Activated naive CD4-positive, alpha-beta T cell treated with anti-CD3 and anti-CD28 coated beads, Interleukin-2, amount 10 ng/mL, durations not matched to agents 7 days and 5 days (primary cell): ENCODE results near the gene DENND1B.

Source experiments
- CTCF ChIA-PET: fragments of 350-600 bp; sonication (Branson Sonifier 250); formaldehyde crosslinking; loops from one replicate; lab custom pipeline; 2021; ENCODE audit warnings: antibody characterized with exemption; lab: Charles Lee
- DNase-seq: peaks from one replicate; pipeline ENCODE4 v3.0.0-alpha.2; 2020
- H3K27ac Mint-ChIP-seq: one replicate; pipeline ENCODE4 v1.8.0; 2021; ENCODE audit warnings: mild to moderate bottlenecking, moderate library complexity, mixed read lengths
- H3K27me3 Mint-ChIP-seq: one replicate; pipeline ENCODE4 v1.8.0; 2021; ENCODE audit warnings: mild to moderate bottlenecking, mixed read lengths
- H3K36me3 Mint-ChIP-seq: one replicate; pipeline ENCODE4 v1.8.0; 2021; ENCODE audit warnings: mixed read lengths
- H3K4me1 Mint-ChIP-seq: one replicate; pipeline ENCODE4 v1.8.0; 2021; ENCODE audit warnings: mixed read lengths
- H3K4me3 Mint-ChIP-seq: one replicate; pipeline ENCODE4 v1.8.0; 2021; ENCODE audit warnings: mild to moderate bottlenecking, moderate library complexity, mixed read lengths
- H3K9me3 Mint-ChIP-seq: one replicate; pipeline ENCODE4 v1.8.0; 2021; ENCODE audit warnings: mixed read lengths

DENND1B gene

DNA sequence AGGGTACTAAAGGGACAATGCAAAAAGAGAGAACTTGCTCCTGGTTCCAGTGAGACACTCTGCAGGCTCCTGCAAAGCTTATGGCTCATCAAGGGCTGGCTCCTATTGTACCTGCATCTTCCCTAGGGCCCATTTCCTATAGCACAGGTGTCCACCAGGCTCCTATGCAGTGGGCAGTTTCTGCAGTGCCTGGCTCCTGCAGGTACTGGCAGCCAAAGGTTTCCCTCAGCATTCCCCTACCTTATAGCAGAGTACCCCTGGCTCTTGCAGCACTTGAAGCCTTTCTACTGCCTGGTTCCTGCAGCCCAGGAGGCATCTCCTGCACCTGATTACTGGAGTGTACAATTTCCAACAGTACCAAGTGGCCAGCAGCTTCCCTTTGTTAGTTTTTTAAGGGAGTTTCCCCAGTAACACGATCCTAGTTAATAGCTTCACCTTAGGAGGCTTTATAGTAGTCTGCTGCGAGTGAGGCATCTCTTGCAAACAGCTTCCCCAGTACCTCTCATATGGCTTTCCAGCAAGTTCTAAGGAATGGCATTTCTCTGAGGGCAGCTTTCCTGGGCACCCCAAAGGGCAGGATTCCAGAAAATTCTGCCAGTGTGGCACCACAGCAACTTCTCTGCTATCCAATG, 141.7 kb downstream of the DENND1B start:
- Mint-ChIP-seq H3K9me3 (peaks cover 4% of the 10 kb centered on the region), H3K4me3 (no peak overlapping the region), H3K36me3 (peaks cover 14% of the 10 kb centered on the region), H3K27me3 (no peaks in the 10 kb centered on the region), H3K4me1 (no peaks in the 10 kb centered on the region), H3K27ac (no peak overlapping the region)
- CTCF ChIA-PET: interaction anchor here (0.8 kb wide), 1 partner anchor 18 kb away, joined by 4 read pairs; no protein-coding TSS in a partner anchor
- DNase-seq: no peak

DNA sequence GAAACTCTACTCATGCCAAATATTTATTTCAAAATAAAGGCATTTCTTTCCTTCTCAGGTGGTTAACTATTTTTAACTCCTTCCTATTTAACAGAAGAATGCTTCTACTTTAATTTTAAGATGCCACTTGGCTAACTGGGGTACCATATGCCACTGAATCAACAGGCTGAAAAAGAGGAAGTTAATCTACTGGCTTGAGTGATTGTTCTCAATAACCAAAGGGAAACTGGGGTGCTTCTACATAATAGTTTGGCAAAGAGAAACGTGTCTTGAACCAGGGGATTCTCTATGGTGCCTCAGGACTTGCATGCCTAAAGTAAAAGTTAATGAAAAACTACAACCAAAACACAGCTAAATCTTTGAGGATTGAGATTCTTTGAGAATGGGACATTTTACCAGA, 142.6 kb downstream of the DENND1B start:
- Mint-ChIP-seq H3K36me3 (peaks cover 14% of the 10 kb centered on the region), H3K4me1 (no peaks in the 10 kb centered on the region), H3K27me3 (no peaks in the 10 kb centered on the region), H3K9me3 (peaks cover 4% of the 10 kb centered on the region), H3K27ac (no peak overlapping the region), H3K4me3 (no peak overlapping the region)
- no peak for DNase-seq
- CTCF ChIA-PET: no interaction called here

DNA sequence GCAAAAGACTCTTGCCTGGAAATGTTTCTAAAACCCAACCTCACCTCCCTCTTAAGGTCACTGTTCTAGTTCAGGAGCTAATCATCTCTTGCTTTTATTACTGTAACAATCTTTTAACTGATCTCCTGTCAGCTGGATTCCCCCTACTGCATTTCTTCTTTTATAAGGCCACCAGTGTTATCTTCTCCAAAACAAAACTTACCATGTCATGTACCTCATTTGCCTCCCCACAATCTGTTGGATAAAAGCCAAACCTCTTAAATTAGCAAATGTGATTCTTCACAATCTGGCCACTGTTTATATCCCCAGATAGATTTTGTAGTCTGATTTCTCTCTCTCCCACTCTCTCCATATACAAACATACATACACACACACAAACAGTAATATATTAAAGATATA, 143.3 kb downstream of the DENND1B start:
- H3K27ac Mint-ChIP-seq: no peak overlapping the region
- H3K4me1 Mint-ChIP-seq: no peaks in the 10 kb centered on the region
- CTCF ChIA-PET: no interaction called here
- H3K36me3 Mint-ChIP-seq: peaks cover 14% of the 10 kb centered on the region
- H3K4me3 Mint-ChIP-seq: no peak overlapping the region
- H3K27me3 Mint-ChIP-seq: no peaks in the 10 kb centered on the region
- H3K9me3 Mint-ChIP-seq: peaks cover 4% of the 10 kb centered on the region
- DNase-seq: no peak

DNA sequence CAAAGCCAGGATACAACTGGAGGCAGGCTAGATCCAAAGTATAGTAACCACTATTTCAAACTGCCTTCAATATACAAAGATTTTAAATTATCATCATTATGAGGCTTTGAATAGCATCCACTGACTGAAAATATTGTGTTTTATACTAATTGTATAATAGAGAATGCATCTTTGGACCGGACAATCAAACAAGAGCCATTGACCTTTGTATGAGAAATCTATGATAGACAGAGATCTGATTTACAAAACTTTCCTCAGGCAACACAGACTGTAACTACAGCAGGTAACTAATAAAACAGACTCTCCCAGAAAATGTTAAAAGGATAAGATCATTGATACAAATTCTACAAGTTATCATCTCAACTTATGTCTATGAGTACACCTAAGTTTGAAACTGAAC, 152.9 kb downstream of the DENND1B start:
- H3K9me3 Mint-ChIP-seq: no peaks in the 10 kb centered on the region
- no peaks in the 10 kb centered on the region for H3K4me1 Mint-ChIP-seq
- CTCF ChIA-PET: interaction anchor here (1.8 kb wide), 1 partner anchor 247 kb away, joined by 4 read pairs; no protein-coding TSS in a partner anchor
- no peak overlapping the region for H3K27ac Mint-ChIP-seq
- no peaks in the 10 kb centered on the region for H3K27me3 Mint-ChIP-seq
- no peak for DNase-seq
- H3K4me3 Mint-ChIP-seq: no peak overlapping the region
- peaks cover 6% of the 10 kb centered on the region for H3K36me3 Mint-ChIP-seq

DNA sequence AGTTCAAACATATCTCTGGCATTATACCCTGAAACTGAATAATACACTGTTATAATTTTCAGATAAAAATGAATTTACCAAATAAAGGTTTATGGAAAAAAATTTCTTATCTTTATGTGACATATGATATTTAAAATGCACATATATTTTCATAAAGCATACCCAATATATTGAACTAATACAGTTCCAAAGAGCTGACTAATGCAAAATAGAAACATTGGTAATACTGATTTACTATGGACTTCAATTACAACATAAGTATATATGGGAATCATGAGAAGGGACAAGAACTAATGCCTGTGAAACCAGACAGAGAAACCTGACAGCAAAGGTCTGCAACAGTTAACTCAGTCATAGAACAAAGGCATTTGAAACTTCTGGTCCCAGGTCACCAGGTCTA, 153.5 kb downstream of the DENND1B start:
- Mint-ChIP-seq H3K4me1 (no peaks in the 10 kb centered on the region), H3K27ac (no peak overlapping the region), H3K4me3 (no peak overlapping the region), H3K9me3 (no peaks in the 10 kb centered on the region), H3K27me3 (no peaks in the 10 kb centered on the region), H3K36me3 (peaks cover 7% of the 10 kb centered on the region)
- CTCF ChIA-PET: interaction anchor here (1.8 kb wide), 1 partner anchor 248 kb away, joined by 4 read pairs; no protein-coding TSS in a partner anchor
- DNase-seq: no peak

DNA sequence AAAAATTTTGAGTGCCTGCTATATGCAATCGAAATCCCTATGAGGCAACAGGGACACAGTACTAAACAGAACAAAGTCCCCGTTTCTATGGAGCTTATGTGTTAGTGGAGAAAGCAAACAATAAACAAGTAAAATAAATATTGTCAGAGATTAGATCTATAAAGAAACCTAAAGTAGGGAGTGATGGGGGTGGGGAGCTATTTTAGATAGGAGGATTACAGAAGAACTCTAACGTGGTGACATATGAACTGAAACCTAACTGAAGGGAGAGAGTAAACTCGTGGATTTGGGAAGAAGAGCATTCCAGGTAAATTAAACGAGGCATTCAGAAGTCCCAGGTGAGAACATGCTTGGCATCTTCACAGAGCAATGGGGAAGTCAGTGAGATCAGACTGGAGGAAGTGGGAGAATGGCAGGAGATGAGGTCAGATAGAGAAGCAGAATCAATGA, 154.5 kb downstream of the DENND1B start:
- CTCF ChIA-PET: interaction anchor here (1.8 kb wide), 1 partner anchor 249 kb away, joined by 4 read pairs; no protein-coding TSS in a partner anchor
- Mint-ChIP-seq H3K4me1 (no peaks in the 10 kb centered on the region), H3K27me3 (no peaks in the 10 kb centered on the region), H3K36me3 (peaks cover 2% of the 10 kb centered on the region), H3K4me3 (no peak overlapping the region), H3K27ac (no peak overlapping the region), H3K9me3 (no peaks in the 10 kb centered on the region)
- DNase-seq: no peak

DNA sequence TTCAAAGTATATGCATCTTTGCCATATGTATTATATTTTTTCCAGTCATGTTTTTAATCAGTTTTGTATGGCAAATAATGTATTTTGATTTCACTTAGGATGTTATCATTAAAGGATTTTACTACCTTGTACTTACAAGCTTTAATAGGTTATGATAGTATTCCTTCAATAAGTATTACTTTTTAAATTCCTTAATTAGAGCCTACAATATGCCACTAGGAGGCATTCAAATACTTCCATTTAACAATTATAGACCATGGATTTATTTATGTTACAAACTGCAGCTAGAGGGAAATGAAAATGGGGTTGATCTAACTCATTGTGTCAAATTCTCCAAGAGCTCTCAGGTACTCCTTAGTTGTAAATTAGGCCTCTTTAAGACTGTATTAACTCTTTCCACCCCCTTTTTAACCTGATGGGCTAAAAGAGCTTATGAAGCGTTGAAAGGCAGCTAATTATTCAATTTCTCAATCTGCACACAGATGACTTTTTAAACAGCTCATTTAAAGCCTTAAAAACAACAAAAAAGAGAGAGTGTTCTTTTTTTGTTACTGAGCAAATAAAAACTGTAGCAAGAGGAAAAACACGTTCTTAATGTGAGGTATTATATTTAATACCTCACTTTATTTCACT, 156.2 kb downstream of the DENND1B start:
- peaks cover 2% of the 10 kb centered on the region for H3K36me3 Mint-ChIP-seq
- no peaks in the 10 kb centered on the region for H3K27me3 Mint-ChIP-seq
- no peak for DNase-seq

DNA sequence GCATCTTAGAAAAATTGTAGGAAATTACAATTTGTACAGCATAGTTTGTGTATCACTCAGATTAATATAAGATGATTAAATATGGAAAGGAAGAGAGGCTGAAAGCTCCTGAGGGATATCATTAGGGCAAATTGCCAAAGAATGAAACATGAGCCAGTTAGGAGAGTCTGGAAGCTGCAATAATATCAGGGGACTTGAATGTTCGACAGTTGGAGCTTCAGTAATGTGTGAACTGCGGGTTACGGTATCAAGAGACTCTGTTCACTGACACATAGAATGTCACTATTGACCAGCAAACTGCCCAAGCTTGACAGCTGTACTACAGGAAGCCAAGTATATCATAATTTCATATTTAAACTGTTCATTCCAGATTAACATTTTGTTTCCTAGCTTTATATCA, 157.2 kb downstream of the DENND1B start:
- Mint-ChIP-seq H3K27ac (no peak overlapping the region), H3K27me3 (no peaks in the 10 kb centered on the region), H3K4me1 (no peaks in the 10 kb centered on the region), H3K4me3 (no peak overlapping the region), H3K9me3 (no peaks in the 10 kb centered on the region), H3K36me3 (peaks cover 2% of the 10 kb centered on the region)
- no peak for DNase-seq
- CTCF ChIA-PET: interaction anchor here (0.9 to 6.2 kb wide), 4 partner anchors 20 to 296 kb away, joined by 3 to 76 read pairs (median 4); no protein-coding TSS in a partner anchor

More for the DNA sequence above, 156.2 kb downstream of the DENND1B start:
- Mint-ChIP-seq H3K4me3 (no peak overlapping the region), H3K4me1 (no peaks in the 10 kb centered on the region), H3K9me3 (no peaks in the 10 kb centered on the region), H3K27ac (no peak overlapping the region)
- CTCF ChIA-PET: interaction anchor here (1.6 to 6.2 kb wide), 3 partner anchors 19 to 292 kb away, joined by 3 to 76 read pairs (median 4); no protein-coding TSS in a partner anchor

DNA sequence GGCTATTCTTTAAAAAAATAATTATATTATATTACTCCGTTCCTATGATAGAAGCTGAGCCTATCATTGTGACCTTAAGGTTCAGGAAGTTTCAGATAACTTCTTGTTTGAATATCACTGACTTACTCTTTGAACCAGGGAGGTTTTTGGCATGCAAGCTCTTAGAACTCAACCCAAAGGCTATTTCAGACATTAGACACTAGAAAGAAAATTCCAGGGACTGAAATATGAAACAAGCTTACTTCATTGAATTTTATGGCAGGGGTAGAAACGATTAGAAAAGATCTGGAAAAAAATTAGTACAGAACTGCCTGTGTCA, 159.6 kb downstream of the DENND1B start:
- CTCF ChIA-PET: interaction anchor here (0.7 to 6.2 kb wide), 9 partner anchors 18 to 850 kb away, joined by 3 to 76 read pairs (median 4); partner anchors contain the start of gene C1orf53
- no peaks in the 10 kb centered on the region for H3K4me1 Mint-ChIP-seq
- H3K9me3 Mint-ChIP-seq: no peaks in the 10 kb centered on the region
- H3K27me3 Mint-ChIP-seq: no peaks in the 10 kb centered on the region
- DNase-seq: no peak
- no peak overlapping the region for H3K27ac Mint-ChIP-seq
- no peak overlapping the region for H3K4me3 Mint-ChIP-seq
- peaks cover 2% of the 10 kb centered on the region for H3K36me3 Mint-ChIP-seq

DNA sequence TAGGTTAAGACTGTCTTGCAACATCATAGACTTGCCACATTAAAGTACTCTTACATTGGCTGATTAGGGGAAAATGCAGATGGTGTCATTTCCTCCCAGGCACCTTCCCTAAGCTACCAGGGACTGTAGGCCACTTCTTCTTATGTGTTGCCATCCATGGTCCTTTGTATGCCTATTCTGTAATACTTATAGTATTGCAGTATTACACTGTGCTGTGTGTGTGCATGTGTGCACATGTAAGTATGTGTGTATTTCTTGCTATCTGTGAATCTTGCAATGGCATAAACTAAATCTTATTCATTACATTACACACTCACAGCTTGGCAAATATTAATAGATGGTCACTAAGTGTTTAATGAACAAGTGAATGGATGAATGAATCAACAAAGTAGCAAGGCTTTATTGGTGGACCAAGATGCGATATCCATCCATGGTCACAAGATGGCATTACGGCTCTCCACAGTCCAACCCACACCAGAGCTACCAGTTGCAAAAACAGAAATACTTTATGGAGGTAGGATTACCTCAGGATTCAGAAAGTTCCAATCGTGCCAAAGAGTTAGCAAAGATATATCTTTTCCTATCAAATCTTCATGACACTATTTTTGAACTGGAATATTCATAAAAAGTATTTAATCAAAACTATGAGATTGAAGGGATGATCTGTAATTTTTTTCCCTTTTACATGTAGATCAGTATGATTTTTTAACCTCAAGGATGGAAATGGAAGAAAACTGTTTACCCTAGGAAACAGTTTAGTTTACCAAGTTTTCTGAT, 160.2 kb downstream of the DENND1B start:
- peaks cover 2% of the 10 kb centered on the region for H3K36me3 Mint-ChIP-seq
- peak; percentile 33 for DNase-seq

DNA sequence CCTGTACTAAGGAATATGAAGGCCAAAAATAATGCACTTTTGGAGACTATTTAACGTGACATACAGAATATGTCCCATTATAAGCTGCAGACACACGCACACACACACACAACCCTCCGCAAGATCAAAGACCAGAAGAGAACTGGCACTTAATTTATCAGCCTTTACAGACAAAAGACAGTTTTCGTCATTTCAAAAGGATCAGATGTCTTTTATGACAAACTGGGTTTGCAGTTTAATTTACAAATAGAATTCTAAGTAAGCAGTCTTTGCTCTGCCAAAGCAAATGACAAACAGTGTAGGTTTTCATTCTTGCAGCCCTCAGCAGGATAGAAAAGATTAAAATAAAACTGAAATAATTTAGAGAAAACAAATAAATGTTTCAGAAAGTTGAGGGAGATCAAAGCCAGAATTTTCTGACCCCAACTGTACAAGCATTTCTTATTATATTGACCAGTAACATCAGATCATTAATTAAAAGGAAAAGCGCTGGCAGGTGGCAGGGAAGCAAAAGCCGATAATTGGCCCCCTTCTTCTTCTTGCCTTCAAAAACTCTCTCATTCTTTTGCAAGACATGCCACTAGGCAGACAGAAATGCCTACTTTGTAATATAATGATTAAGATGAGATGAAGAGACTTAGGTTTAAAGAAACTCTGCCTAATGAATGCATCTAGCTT, 169.0 kb downstream of the DENND1B start:
- Mint-ChIP-seq H3K27ac (no peak overlapping the region), H3K36me3 (peaks cover 2% of the 10 kb centered on the region), H3K4me1 (no peaks in the 10 kb centered on the region), H3K9me3 (no peaks in the 10 kb centered on the region), H3K27me3 (no peaks in the 10 kb centered on the region), H3K4me3 (no peak overlapping the region)
- no peak for DNase-seq
- CTCF ChIA-PET: no interaction called here

More for the DNA sequence above, 160.2 kb downstream of the DENND1B start:
- CTCF ChIA-PET: interaction anchor here (0.5 to 6.2 kb wide), 9 partner anchors 19 to 511 kb away, joined by 3 to 76 read pairs (median 3); partner anchors contain the start of gene C1orf53
- Mint-ChIP-seq H3K4me1 (no peaks in the 10 kb centered on the region), H3K9me3 (no peaks in the 10 kb centered on the region), H3K27me3 (no peaks in the 10 kb centered on the region), H3K27ac (no peak overlapping the region), H3K4me3 (no peak overlapping the region)

DNA sequence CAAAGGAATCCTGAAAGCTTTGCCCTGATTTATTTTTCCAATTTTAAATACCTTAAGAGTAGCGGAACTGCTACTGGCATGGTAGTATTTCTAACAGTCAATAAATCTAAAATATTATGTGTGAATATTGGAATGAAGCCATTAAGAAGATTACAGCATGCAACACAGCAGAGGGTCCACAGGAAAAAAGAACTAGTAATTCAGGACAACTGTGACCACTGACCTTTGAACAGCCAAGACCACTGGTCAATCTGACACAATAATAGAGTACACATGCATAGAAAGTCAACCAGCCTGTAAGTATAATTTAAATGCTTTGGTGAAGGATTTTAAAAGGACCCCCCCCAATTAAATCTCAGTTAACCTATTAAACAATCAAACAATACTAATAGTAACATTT, 171.0 kb downstream of the DENND1B start:
- Mint-ChIP-seq H3K4me1 (no peaks in the 10 kb centered on the region), H3K27me3 (no peaks in the 10 kb centered on the region), H3K27ac (no peak overlapping the region), H3K9me3 (no peaks in the 10 kb centered on the region), H3K36me3 (peaks cover 2% of the 10 kb centered on the region), H3K4me3 (no peak overlapping the region)
- CTCF ChIA-PET: no interaction called here
- DNase-seq: no peak

DNA sequence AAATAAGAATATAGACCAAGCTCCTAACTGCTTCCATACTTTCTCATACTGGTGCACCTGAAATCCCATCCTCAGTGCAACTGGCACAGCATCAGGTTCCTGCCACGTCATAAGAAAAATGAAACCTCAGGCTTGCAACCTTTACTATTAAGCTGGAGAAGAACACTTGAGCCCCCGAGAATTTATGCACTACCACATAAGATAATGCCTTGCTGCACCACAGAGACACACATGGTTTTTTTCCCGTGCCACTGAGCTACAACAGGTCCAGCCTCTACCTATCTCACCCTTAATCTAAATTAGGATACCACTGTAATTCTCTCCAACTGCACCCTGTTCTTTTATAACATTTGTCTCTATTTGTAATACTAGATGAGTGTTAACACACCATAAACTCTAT, 174.5 kb downstream of the DENND1B start:
- H3K4me3 Mint-ChIP-seq: no peak overlapping the region
- CTCF ChIA-PET: no interaction called here
- no peak overlapping the region for H3K27ac Mint-ChIP-seq
- no peaks in the 10 kb centered on the region for H3K9me3 Mint-ChIP-seq
- no peaks in the 10 kb centered on the region for H3K36me3 Mint-ChIP-seq
- no peaks in the 10 kb centered on the region for H3K4me1 Mint-ChIP-seq
- H3K27me3 Mint-ChIP-seq: no peaks in the 10 kb centered on the region
- no peak for DNase-seq

DNA sequence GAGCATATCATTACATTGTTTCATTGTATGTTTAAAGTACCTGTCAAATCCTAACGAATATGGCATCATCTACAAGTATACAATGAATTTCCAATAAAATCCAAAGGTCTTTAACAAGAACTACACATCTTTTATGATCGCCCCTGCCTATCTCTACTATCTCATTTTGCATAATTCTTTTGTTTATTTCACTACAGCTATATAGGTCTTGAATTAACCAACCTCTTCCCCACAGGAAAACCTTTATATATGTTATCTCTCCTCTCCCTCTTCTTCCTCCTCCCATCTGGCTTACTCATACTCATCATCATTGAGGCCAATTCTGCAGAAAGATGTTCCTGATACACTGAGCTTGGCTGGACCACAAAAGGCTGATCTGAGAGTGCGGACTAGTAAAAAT, 175.5 kb downstream of the DENND1B start:
- Mint-ChIP-seq H3K27me3 (no peaks in the 10 kb centered on the region), H3K4me3 (no peak overlapping the region), H3K36me3 (no peaks in the 10 kb centered on the region), H3K27ac (no peak overlapping the region), H3K9me3 (no peaks in the 10 kb centered on the region), H3K4me1 (no peaks in the 10 kb centered on the region)
- CTCF ChIA-PET: no interaction called here
- no peak for DNase-seq
